GM21526 (cell line): Measurements from ENCODE around the gene PLA2G15.

Experiments
- ATAC-seq: cut with Tn5 transposase; IDR thresholded peaks from one replicate; pipeline ENCODE4 v1.9.1; 2021; ENCODE audit warnings: moderate library complexity; ENCODE audit not compliant: unreplicated experiment, low FRiP score

PLA2G15 gene

GRCh38 chr16:68244903-68245853 lies at the start of gene PLA2G15:
Gene PLA2G15, plus strand, starts transcription at chr16:68245373. Its CDS starts 54 bp downstream, at chr16:68245427.
- ATAC-seq: peak; percentile 74

GRCh38 chr16:68197250-68197649 lies 47.9 kb upstream of the PLA2G15 start:
- no peak for ATAC-seq

GRCh38 chr16:68200088-68200783 lies 44.9 kb upstream of the PLA2G15 start:
- no peak for ATAC-seq

- ATAC-seq: no peak
Observed at GRCh38 chr16:68202091-68202519, 43.1 kb upstream of the PLA2G15 start.

- no peak for ATAC-seq
Observed at GRCh38 chr16:68206245-68206644, 38.9 kb upstream of the PLA2G15 start.

- ATAC-seq: no peak
Observed at GRCh38 chr16:68214726-68215125, 30.4 kb upstream of the PLA2G15 start.

- no peak for ATAC-seq
Observed at GRCh38 chr16:68215302-68215701, 29.9 kb upstream of the PLA2G15 start.

- no peak for ATAC-seq
Observed at GRCh38 chr16:68216240-68216639, 28.9 kb upstream of the PLA2G15 start.

- ATAC-seq: no peak
Observed at GRCh38 chr16:68217506-68217905, 27.7 kb upstream of the PLA2G15 start.

GRCh38 chr16:68219725-68220351 lies 25.3 kb upstream of the PLA2G15 start:
- no peak for ATAC-seq

GRCh38 chr16:68223072-68223471 lies 22.1 kb upstream of the PLA2G15 start:
- ATAC-seq: no peak

GRCh38 chr16:68226116-68226515 lies 19.1 kb upstream of the PLA2G15 start:
- ATAC-seq: no peak

GRCh38 chr16:68227183-68227793 lies 17.9 kb upstream of the PLA2G15 start:
- no peak for ATAC-seq

- ATAC-seq: no peak
Observed at GRCh38 chr16:68227850-68228553, 17.2 kb upstream of the PLA2G15 start.

GRCh38 chr16:68228652-68229051 lies 16.5 kb upstream of the PLA2G15 start:
- no peak for ATAC-seq

- no peak for ATAC-seq
Observed at GRCh38 chr16:68229431-68230175, 15.6 kb upstream of the PLA2G15 start.

- no peak for ATAC-seq
Observed at GRCh38 chr16:68230176-68230571, 15.0 kb upstream of the PLA2G15 start.

GRCh38 chr16:68230956-68231355 lies 14.2 kb upstream of the PLA2G15 start:
- ATAC-seq: no peak

GRCh38 chr16:68231384-68232136 lies 13.6 kb upstream of the PLA2G15 start:
- no peak for ATAC-seq
